Retinal pigment epithelial cell (primary cell): ENCODE data around the gene EXOC6B.
"Not testable (repeated sequence)": the region's sequence is repeated elsewhere in the genome, so short reads cannot be mapped to it uniquely, and the experiment has no call there.

ENCODE experiments used
- DNase-seq: peaks from one replicate; pipeline ENCODE4 v3.0.0-alpha.2; 2010; ENCODE audit warnings: low read depth
- H3K4me3 ChIP-seq: 2 replicates; pipeline ENCODE4 v1.5.1; 2011; ENCODE audit warnings: mild to moderate bottlenecking, low read length, control low read depth, moderate library complexity
- TF ChIP-seq, protein P1 (sequence below): conservative IDR thresholded peaks from 2 replicates; pipeline ENCODE4 v1.5.1; 2011; ENCODE audit warnings: low read depth, low read length, control low read depth, inconsistent platforms

The EXOC6B gene

DNA sequence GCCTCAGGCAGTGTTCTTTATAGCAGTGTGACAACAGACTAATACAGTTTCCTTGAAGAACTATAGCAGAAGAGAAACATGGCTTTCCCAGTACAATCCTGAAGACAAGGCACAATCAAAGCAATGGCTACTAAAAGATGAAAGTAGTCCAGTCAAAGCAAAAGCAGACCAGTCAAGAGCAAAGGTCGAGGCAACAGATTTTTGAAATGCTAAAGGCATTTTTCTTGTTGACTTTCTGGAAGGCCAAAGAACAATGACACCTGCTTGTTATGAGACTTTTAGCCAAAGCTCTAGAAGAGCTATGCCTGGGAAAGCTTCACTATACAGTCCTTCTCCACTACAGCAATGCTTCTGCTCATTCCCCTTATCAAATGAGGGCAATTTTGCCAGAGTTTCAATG, 269.9 kb downstream of the EXOC6B start:
- TF ChIP-seq, protein P1, sequence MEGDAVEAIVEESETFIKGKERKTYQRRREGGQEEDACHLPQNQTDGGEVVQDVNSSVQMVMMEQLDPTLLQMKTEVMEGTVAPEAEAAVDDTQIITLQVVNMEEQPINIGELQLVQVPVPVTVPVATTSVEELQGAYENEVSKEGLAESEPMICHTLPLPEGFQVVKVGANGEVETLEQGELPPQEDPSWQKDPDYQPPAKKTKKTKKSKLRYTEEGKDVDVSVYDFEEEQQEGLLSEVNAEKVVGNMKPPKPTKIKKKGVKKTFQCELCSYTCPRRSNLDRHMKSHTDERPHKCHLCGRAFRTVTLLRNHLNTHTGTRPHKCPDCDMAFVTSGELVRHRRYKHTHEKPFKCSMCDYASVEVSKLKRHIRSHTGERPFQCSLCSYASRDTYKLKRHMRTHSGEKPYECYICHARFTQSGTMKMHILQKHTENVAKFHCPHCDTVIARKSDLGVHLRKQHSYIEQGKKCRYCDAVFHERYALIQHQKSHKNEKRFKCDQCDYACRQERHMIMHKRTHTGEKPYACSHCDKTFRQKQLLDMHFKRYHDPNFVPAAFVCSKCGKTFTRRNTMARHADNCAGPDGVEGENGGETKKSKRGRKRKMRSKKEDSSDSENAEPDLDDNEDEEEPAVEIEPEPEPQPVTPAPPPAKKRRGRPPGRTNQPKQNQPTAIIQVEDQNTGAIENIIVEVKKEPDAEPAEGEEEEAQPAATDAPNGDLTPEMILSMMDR: no peak
- no peak overlapping the region for H3K4me3 ChIP-seq
- no peak for DNase-seq

DNA sequence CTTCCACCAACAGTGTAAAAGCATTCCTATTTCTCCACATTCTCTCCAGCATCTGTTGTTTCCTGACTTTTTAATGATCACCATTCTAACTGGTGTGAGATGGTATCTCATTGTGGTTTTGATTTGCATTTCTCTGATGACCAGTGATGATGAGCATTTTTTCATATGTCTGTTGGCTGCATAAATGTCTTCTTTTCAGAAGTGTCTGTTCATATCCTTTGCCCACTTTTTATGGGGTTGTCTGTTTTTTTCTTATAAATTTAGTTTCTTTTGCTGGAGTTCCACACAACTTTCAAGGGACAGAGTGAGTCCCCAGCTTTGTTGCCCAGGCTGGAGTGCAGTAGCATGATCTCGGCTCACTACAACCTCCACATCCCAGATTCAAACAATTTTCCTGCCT, 270.5 kb downstream of the EXOC6B start:
- H3K4me3 ChIP-seq, DNase-seq: not testable (repeated sequence)

DNA sequence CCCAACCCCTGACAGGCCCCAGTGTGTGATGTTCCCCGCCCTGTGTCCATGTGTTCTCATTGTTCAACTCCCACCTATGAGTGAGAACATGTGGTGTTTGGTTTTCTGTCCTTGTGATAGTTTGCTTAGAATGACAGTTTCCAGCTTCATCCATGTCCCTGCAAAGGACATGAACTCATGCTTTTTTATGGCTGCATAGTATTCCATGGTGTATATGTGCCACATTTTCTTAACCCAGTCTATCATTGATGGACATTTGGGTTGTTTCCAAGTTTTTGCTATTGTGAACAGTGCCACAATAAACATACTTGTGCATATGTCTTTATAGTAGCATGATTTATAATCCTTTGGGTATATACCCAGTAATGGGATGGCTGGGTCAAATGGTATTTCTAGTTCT, 270.9 kb downstream of the EXOC6B start:
- not testable (repeated sequence) for DNase-seq, H3K4me3 ChIP-seq

DNA sequence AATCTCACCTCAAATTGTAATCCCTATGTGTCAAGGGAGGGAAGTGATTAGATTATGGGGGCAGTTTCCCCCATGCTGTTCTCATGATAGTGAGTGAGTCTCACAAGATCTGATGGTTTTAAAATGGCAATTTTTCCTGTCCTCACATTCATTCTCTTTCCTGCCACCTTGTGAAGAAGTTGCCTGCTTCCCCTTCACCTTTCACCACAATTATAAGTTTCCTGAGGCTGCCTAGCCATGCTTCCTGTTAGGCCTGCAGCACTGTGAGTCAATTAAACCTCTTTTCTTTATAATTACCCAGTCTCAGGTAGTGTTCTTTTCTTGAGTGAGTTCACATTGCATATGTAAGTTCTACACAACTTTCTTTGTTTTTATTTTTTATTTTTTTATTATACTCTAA, 271.5 kb downstream of the EXOC6B start:
- DNase-seq: no peak
- TF ChIP-seq, protein P1: no peak
- H3K4me3 ChIP-seq: no peak overlapping the region

DNA sequence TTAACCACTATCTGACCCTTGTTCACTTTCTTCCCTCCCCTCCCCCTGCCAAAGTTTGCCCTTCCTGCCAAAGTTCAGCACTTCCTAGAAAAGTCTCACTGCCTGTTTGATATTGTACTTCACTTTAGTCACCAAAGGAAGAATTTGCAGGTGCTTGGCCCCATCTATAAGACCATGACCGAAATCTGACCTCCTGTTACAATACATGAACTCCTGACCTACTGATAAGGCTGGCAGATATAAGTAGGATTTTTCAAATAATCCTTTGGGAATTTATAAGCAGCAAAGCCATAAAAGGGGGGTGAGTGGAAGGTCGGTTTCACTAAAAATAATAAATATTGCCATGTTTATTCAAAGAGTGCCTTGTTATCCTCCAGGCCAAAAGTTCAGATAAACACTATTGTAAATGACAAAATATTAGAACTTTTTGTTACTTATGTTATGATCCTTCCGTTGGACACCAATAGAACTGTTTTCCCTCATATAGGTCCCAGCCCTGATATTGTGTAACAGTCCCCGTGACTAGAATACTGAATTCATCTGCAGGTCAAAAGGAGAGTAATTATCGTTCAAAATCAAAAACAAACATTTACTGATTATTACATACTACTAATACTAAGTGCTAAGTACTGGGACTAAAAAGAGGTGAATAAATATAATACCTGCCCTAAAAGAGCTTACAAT, 277.6 kb downstream of the EXOC6B start:
- DNase-seq: peak; percentile 24

DNA sequence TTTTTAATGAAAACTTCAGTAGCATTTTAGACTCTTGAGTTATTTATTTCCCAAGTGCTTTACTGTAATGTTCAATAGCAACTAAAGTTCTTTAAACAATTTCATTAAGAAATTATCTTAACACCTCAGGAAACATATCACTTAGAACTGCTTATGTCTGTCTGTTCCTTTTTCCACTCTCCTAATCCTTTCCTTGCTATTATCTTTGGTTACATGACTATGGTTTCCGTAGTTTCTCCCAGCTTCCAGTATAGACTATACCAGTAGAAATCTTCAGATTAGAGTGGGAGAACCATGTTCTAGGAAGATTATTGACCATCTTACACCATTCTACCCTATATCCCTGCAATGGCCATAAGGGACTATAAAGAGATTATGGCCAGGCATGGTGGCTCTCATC, 280.0 kb downstream of the EXOC6B start:
- TF ChIP-seq, protein P1: no peak
- no peak overlapping the region for H3K4me3 ChIP-seq
- DNase-seq: no peak

More for the DNA sequence above, 277.6 kb downstream of the EXOC6B start:
- H3K4me3 ChIP-seq: no peak overlapping the region
- TF ChIP-seq, protein P1: no peak

DNA sequence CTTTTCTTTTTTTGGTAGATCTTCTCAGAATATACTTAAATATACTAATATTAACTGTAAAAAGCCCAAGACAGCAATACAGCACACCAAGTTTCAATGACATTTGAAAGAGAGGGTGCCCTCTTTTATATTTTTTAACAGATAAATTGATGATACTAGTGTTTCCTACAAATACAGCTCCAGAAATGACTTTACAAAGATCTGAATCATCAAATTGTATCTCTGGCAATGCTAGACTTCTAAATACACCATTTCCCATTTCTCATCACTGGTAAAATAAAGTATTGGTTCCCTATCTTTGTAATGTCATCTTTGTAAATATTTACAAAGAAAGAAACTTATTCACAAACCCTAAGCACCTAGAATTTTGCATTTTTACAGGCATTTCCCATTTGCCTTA, 281.3 kb downstream of the EXOC6B start:
- TF ChIP-seq, protein P1: no peak
- H3K4me3 ChIP-seq: no peak overlapping the region
- no peak for DNase-seq

DNA sequence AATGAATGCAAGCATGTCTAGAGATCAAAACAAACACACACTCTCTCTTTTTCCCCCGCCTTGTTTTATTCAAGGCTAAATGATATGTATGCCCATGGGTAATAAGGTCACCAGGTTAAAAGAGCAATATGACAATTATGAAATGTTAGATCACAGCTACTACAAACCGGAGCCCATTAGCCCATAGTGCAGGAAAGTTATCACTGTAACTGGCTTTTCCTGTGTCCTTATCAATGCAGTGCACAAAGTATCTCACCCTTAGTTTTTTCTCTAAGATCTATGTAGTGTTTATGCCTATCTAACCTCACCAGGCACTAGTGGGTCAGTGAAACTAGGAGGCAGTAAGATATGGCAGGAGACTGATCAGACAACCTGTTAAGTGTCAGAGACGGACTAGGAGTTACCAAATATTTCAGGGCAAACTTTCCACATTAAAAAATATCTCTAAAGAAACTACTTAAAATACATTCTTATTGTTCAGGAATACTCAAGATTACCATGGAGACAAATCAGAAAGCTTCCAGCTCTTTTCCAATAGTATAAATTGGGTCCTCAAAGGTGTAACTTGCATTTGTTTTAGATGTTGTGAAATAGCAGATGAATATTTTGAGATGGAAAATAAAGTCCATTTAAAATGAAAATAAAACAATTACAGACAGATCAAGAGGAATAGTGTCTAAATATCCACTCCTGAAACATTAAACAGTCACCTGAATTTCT, 282.2 kb downstream of the EXOC6B start:
- no peak overlapping the region for H3K4me3 ChIP-seq
- no peak for DNase-seq
- TF ChIP-seq, protein P1: no peak
